Peyer's patch (tissue), 4 donors: ENCODE results near the gene ELMO1. TPM values are rescaled to one million over a fixed set of nuclear protein-coding genes. Genes with fewer than 3 reads are reported as not detected.

ENCODE experiments used
- DNase-seq, 3 donors: peaks; one replicate each; pipeline ENCODE4 v3.0.0-alpha.2; 2017 to 2019
- H3K27ac ChIP-seq, 4 donors: fragments of 200-600 bp; sonication (generic); one replicate each; pipeline ENCODE4 v1.5.1; 2016 to 2019
- H3K27me3 ChIP-seq, 2 donors: fragments of 200-600 bp; sonication (generic); one replicate each; pipeline ENCODE4 v1.5.1; 2019
- H3K36me3 ChIP-seq, 3 donors: fragments of 200-600 bp; sonication (generic); one replicate each; pipeline ENCODE4 v1.5.1; 2016 to 2019
- H3K4me1 ChIP-seq, 4 donors: fragments of 200-600 bp; sonication (generic); one replicate each; pipeline ENCODE4 v1.5.1; 2016 to 2019
- H3K4me3 ChIP-seq, 4 donors: fragments of 200-600 bp; sonication (generic); 1 replicate in 3 of 4; 2 replicates in 1 of 4; pipeline ENCODE4 v1.5.1; 2016 to 2019; ENCODE audit warnings: mild to moderate bottlenecking in 1 of 4
- H3K9me3 ChIP-seq, 4 donors: fragments of 200-600 bp; sonication (generic); one replicate each; pipeline ENCODE4 v1.5.1; 2016 to 2019; ENCODE audit warnings: mild to moderate bottlenecking in 1 of 4
- POLR2A ChIP-seq, 2 donors: fragments of 450-650 bp; IDR thresholded peaks; one replicate each; pipeline ENCODE4 v1.5.1; 2017; ENCODE audit warnings: antibody characterized with exemption in 2 of 2, mild to moderate bottlenecking in 2 of 2, moderate library complexity in 2 of 2
- total RNA-seq, 4 donors: library from RNA; depleted of rRNA; stranded (reverse); fragments of >200 nt; gene quantifications; one replicate each; pipeline ENCODE4 v1.1.0, GENCODE V29; 2016
- TF ChIP-seq, protein P1 (sequence below), 6 experiments: fragments of 450-650 bp in 4 of 6; fragments of 200-600 bp in 2 of 6; sonication (generic) in 1 of 6; IDR thresholded peaks; one replicate each; pipeline ENCODE4 v1.5.1; 2017 to 2019; ENCODE audit warnings: antibody characterized with exemption in 6 of 6, mild to moderate bottlenecking in 3 of 6, moderate library complexity in 1 of 6

Gene ELMO1
- total RNA-seq, 4 donors from 2014 or later: 43.1 to 381 (median 72.2) TPM

DNA sequence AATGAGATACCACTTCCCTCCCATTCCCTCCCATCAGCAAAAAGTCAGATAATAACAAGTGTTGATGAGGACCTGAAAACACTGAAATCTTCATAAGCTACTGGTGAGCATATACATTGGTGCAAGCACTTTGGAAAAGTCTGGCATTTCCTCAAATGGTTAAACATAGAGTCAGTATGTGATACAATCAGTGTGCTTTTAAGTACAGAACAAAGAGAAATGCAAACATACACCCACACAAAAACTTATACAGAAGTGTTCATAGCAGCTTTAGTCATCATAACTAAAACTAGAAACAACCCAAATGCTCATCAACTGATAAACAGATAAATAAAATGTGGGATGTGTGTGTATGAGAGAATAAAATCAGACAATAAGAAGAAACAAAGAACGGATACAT lies 261.9 kb downstream of the ELMO1 start:
- Histone ChIP-seq H3K9me3 (no peaks in the 10 kb centered on the region), H3K27me3 (no peaks in the 10 kb centered on the region), H3K27ac (no peak overlapping the region), H3K4me3 (no peak overlapping the region), H3K36me3 (peaks cover 0 to 3% (median 0%) of the 10 kb centered on the region in 3 donors), H3K4me1 (no peaks in the 10 kb centered on the region)
- TF ChIP-seq, protein P1, sequence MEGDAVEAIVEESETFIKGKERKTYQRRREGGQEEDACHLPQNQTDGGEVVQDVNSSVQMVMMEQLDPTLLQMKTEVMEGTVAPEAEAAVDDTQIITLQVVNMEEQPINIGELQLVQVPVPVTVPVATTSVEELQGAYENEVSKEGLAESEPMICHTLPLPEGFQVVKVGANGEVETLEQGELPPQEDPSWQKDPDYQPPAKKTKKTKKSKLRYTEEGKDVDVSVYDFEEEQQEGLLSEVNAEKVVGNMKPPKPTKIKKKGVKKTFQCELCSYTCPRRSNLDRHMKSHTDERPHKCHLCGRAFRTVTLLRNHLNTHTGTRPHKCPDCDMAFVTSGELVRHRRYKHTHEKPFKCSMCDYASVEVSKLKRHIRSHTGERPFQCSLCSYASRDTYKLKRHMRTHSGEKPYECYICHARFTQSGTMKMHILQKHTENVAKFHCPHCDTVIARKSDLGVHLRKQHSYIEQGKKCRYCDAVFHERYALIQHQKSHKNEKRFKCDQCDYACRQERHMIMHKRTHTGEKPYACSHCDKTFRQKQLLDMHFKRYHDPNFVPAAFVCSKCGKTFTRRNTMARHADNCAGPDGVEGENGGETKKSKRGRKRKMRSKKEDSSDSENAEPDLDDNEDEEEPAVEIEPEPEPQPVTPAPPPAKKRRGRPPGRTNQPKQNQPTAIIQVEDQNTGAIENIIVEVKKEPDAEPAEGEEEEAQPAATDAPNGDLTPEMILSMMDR (IDR thresholded peaks at IDR 0.05): no peak
- no peak for TF ChIP-seq POLR2A (IDR thresholded peaks at IDR 0.05)
- no peak for DNase-seq

DNA sequence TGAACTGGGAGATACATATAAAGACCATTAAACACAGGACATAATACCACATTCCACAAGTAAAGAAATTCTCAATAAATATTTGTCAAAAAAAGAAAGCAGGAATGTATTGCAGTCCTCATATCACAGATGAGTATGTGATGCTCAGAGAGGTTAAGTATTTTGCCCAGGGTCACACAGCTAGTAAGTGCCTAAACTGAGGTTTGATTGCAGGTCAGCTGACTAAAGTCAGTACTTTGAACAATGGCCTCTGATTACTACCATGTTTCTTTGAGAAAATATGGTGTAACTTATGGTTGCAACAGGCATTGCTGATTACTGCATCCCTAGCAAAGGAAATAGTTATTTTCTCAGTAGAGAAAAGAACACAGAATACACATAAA lies 267.1 kb downstream of the ELMO1 start:
- no peak overlapping the region for H3K27ac ChIP-seq
- no peaks in the 10 kb centered on the region for H3K4me1 ChIP-seq
- H3K36me3 ChIP-seq: peaks cover 0 to 3% (median 0%) of the 10 kb centered on the region in 3 donors
- H3K4me3 ChIP-seq: no peak overlapping the region
- TF ChIP-seq POLR2A (IDR thresholded peaks at IDR 0.05): no peak
- TF ChIP-seq, protein P1 (IDR thresholded peaks at IDR 0.05): no peak
- H3K27me3 ChIP-seq: no peaks in the 10 kb centered on the region
- no peak for DNase-seq
- no peaks in the 10 kb centered on the region for H3K9me3 ChIP-seq

DNA sequence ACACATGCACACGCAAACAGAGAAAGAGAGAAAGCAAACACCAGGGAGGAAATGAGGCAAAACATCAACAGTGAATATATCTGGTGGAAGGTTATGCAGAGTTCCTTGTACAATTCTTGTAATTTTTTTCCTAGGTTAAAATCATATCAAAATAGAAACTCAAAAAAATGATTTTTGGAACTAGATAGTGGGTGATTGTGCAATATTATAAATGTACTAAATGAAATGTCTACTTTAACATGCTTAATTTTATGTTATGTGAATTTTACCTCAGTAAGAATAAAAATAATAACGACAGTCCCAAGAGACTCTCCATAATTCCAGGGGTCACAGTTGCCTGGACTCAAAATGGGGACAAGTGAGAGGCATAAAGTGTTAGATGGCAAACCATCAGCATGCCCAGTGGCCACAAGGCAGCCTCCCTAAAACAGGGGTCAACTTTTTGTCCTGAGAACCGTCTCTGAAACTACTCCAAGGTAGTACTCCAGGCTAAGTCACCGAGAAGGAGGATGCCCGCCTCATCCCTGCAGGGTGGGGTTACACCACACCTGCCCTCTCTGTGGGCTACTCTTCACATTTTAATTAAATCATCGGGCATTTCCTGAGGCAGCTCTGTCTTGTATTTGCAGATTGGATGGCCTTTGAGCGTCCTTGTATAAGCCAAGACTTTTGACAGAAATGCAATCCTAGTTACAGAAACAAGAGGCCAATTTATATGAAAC lies 267.7 kb downstream of the ELMO1 start:
- H3K27ac ChIP-seq: no peak overlapping the region
- no peak for DNase-seq
- H3K27me3 ChIP-seq: no peaks in the 10 kb centered on the region
- TF ChIP-seq, protein P1 (IDR thresholded peaks at IDR 0.05): no peak
- no peak for TF ChIP-seq POLR2A (IDR thresholded peaks at IDR 0.05)
- H3K4me1 ChIP-seq: no peaks in the 10 kb centered on the region
- no peaks in the 10 kb centered on the region for H3K9me3 ChIP-seq
- H3K4me3 ChIP-seq: no peak overlapping the region
- H3K36me3 ChIP-seq: peaks cover 0 to 3% (median 0%) of the 10 kb centered on the region in 3 donors

DNA sequence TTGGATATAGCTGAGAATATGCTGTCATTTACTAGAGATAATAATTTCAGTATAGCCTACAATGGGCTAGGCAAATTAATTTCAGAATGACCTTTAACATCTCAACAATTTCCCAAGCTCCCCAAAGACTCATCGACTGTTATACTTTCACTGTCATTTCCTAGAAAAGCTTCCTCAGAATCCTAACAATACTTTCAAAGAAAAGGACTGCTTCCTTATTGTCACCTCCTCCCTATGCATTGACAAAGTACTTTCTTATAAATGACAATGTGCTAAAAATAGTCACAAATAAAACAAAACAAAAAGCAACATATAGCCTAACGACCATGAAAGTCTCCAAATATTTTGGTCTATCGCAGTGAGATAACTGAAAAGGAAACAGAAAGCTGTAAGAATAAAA lies 272.6 kb downstream of the ELMO1 start:
- Histone ChIP-seq H3K27me3 (no peaks in the 10 kb centered on the region), H3K4me3 (no peak overlapping the region), H3K4me1 (no peaks in the 10 kb centered on the region), H3K27ac (no peak overlapping the region), H3K36me3 (no peaks in the 10 kb centered on the region), H3K9me3 (no peaks in the 10 kb centered on the region)
- DNase-seq: no peak
- TF ChIP-seq, protein P1 (IDR thresholded peaks at IDR 0.05): no peak
- no peak for TF ChIP-seq POLR2A (IDR thresholded peaks at IDR 0.05)

DNA sequence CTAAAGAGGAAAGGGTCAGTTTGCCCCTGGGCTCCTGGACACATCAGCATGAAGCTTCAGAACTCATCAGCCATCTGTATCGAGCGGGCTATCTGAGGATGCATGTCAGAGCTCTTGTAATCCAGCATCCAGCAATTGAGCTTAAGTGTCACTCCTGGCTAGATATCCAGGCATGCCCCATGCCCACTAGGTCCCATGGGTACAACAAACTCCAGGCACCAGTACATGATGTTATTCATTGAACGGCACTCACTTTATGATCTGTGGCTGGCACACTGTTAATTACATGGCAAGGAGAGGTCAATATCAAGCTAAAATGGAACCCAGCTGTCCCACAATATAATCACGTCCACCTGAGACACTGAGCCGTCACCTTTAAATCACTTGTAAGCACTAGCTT lies 274.2 kb downstream of the ELMO1 start:
- H3K9me3 ChIP-seq: no peaks in the 10 kb centered on the region
- TF ChIP-seq POLR2A (IDR thresholded peaks at IDR 0.05): no peak
- TF ChIP-seq, protein P1 (IDR thresholded peaks at IDR 0.05): no peak
- H3K36me3 ChIP-seq: peaks cover 0 to 9% (median 0%) of the 10 kb centered on the region in 3 donors
- no peak overlapping the region for H3K4me3 ChIP-seq
- DNase-seq: no peak
- H3K27me3 ChIP-seq: no peaks in the 10 kb centered on the region
- no peaks in the 10 kb centered on the region for H3K4me1 ChIP-seq
- no peak overlapping the region for H3K27ac ChIP-seq
